Measurements from ENCODE around the gene TCF12.

The TCF12 gene

GRCh38 chr15:57224664-57225063 is 306.2 kb downstream of the TCF12 start:
- Histone ChIP-seq H3K9me2 (replicated peaks; ENCODE audit: low read depth, low read length) (no peaks in the 10 kb centered on the region), H3K9me3 (ENCODE audit: insufficient read depth, low read depth, low read length) (no peaks in the 10 kb centered on the region), H3K4me1 (ENCODE audit: insufficient read depth, low read length, poor library complexity, severe bottlenecking) (peaks cover 12% of the 10 kb centered on the region), H3K9ac (ENCODE audit: low read depth, low read length, poor library complexity, severe bottlenecking) (no peak overlapping the region), H3K4me2 (ENCODE audit: low read depth, low read length, poor library complexity, severe bottlenecking) (peak overlapping the region; percentile 54), H3K4me3 (ENCODE audit: low read length, poor library complexity, severe bottlenecking) (peak overlapping the region; percentile 18), H2AFZ (ENCODE audit: low read length) (no peak overlapping the region), H3K36me3 (ENCODE audit: insufficient read depth, low read length) (no peaks in the 10 kb centered on the region), H3K79me2 (ENCODE audit: insufficient read depth, low read length) (0 out of 2 replicates have a peak, but pooled peaks cover 4% of the 10 kb centered on the region), H3K27me3 (ENCODE audit: insufficient read depth, low read length, poor library complexity, severe bottlenecking) (no peaks in the 10 kb centered on the region), H4K20me1 (ENCODE audit: insufficient read depth, low read length, poor library complexity, severe bottlenecking) (peaks cover 32% of the 10 kb centered on the region), H3F3A (ENCODE audit: low read depth) (no peaks in the 10 kb centered on the region)
- TF ChIP-seq, protein P1, sequence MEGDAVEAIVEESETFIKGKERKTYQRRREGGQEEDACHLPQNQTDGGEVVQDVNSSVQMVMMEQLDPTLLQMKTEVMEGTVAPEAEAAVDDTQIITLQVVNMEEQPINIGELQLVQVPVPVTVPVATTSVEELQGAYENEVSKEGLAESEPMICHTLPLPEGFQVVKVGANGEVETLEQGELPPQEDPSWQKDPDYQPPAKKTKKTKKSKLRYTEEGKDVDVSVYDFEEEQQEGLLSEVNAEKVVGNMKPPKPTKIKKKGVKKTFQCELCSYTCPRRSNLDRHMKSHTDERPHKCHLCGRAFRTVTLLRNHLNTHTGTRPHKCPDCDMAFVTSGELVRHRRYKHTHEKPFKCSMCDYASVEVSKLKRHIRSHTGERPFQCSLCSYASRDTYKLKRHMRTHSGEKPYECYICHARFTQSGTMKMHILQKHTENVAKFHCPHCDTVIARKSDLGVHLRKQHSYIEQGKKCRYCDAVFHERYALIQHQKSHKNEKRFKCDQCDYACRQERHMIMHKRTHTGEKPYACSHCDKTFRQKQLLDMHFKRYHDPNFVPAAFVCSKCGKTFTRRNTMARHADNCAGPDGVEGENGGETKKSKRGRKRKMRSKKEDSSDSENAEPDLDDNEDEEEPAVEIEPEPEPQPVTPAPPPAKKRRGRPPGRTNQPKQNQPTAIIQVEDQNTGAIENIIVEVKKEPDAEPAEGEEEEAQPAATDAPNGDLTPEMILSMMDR (conservative IDR thresholded peaks at IDR 0.05; ENCODE audit: low read length), result no peak
- TF ChIP-seq EZH2phosphoT487 (IDR thresholded peaks at IDR 0.05; ENCODE audit: borderline replicate concordance), result no peak

DNA sequence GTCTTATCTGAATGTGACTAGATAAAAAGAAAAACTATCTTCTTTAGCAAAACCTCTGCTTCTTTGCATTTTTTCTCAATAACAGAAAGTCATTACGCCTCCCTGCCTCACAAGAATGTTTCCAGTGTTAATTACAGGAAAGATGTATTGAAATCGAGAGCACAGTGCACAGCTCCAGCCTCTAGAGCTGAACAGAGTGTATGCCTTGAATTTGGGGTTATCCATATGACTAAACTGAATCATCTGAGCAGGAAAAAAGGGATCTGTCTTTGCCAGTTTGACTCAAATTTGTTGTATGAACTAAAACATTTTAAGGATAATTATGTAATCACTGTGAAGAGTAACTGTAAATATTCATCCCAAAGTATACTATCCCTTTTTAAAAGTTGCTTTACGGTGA is 308.7 kb downstream of the TCF12 start:
- Histone ChIP-seq H3K9me3 (ENCODE audit: insufficient read depth, low read depth, low read length) (no peaks in the 10 kb centered on the region), H3K9me2 (replicated peaks; ENCODE audit: low read depth, low read length) (no peaks in the 10 kb centered on the region), H3K9ac (ENCODE audit: low read depth, low read length, poor library complexity, severe bottlenecking) (no peak overlapping the region), H3K36me3 (ENCODE audit: insufficient read depth, low read length) (peaks cover 2% of the 10 kb centered on the region; the same call in 1 of the 2 replicates), H3K4me3 (ENCODE audit: low read length, poor library complexity, severe bottlenecking) (no peak overlapping the region), H3K79me2 (ENCODE audit: insufficient read depth, low read length) (0 out of 2 replicates have a peak, but pooled peaks cover 4% of the 10 kb centered on the region), H3K27me3 (ENCODE audit: insufficient read depth, low read length, poor library complexity, severe bottlenecking) (no peaks in the 10 kb centered on the region), H4K20me1 (ENCODE audit: insufficient read depth, low read length, poor library complexity, severe bottlenecking) (peaks cover 22% of the 10 kb centered on the region), H3F3A (ENCODE audit: low read depth) (no peaks in the 10 kb centered on the region), H2AFZ (ENCODE audit: low read length) (no peak overlapping the region), H3K4me2 (ENCODE audit: low read depth, low read length, poor library complexity, severe bottlenecking) (no peak overlapping the region), H3K4me1 (ENCODE audit: insufficient read depth, low read length, poor library complexity, severe bottlenecking) (peaks cover 12% of the 10 kb centered on the region)
- no peak for TF ChIP-seq EZH2phosphoT487 (IDR thresholded peaks at IDR 0.05; ENCODE audit: borderline replicate concordance)
- TF ChIP-seq, protein P1 (conservative IDR thresholded peaks at IDR 0.05; ENCODE audit: low read length), result no peak

DNA sequence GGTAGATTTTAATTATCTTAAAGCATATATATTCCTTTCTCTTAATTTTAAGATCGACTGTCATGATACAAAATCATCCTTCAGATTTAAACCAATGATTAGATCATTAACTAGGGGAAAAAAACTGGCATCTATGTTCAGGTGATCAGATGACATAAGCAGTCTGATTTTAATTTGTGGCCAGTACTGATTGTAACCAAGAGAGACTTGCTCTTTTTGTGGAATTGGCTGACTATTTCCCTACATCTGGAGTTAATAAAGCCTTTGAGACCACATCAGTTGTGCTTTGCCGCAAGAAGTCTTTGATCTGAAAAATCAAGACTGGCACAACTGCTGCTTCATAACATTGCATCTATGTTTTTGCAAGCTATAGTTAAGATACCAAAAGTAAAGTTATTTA is 309.5 kb downstream of the TCF12 start:
- H3F3A ChIP-seq (ENCODE audit: low read depth), result no peaks in the 10 kb centered on the region
- TF ChIP-seq, protein P1 (conservative IDR thresholded peaks at IDR 0.05; ENCODE audit: low read length), result no peak
- TF ChIP-seq EZH2phosphoT487 (IDR thresholded peaks at IDR 0.05; ENCODE audit: borderline replicate concordance), result no peak
- H4K20me1 ChIP-seq (ENCODE audit: insufficient read depth, low read length, poor library complexity, severe bottlenecking), result peaks cover 15% of the 10 kb centered on the region
- H2AFZ ChIP-seq (ENCODE audit: low read length), result no peak overlapping the region
- H3K9me2 ChIP-seq (replicated peaks; ENCODE audit: low read depth, low read length), result no peaks in the 10 kb centered on the region
- no peak overlapping the region for H3K9ac ChIP-seq (ENCODE audit: low read depth, low read length, poor library complexity, severe bottlenecking)
- no peak overlapping the region for H3K4me2 ChIP-seq (ENCODE audit: low read depth, low read length, poor library complexity, severe bottlenecking)
- H3K4me1 ChIP-seq (ENCODE audit: insufficient read depth, low read length, poor library complexity, severe bottlenecking), result peaks cover 12% of the 10 kb centered on the region
- H3K27me3 ChIP-seq (ENCODE audit: insufficient read depth, low read length, poor library complexity, severe bottlenecking), result no peaks in the 10 kb centered on the region
- H3K9me3 ChIP-seq (ENCODE audit: insufficient read depth, low read depth, low read length), result no peaks in the 10 kb centered on the region
- peaks cover 7% of the 10 kb centered on the region; the same call in 1 of the 2 replicates for H3K36me3 ChIP-seq (ENCODE audit: insufficient read depth, low read length)
- no peak overlapping the region for H3K4me3 ChIP-seq (ENCODE audit: low read length, poor library complexity, severe bottlenecking)
- H3K79me2 ChIP-seq (ENCODE audit: insufficient read depth, low read length), result 0 out of 2 replicates have a peak, but pooled peaks cover 4% of the 10 kb centered on the region
